Central memory CD8-positive, alpha-beta T cell (primary cell): ENCODE results near the gene GOLGA6L9.
"Not testable (repeated sequence)": the region's sequence is repeated elsewhere in the genome, so short reads cannot be mapped to it uniquely, and the experiment has no call there.

ENCODE experiments used
- ATAC-seq: fragments of 150-1000 bp; cut with Tn5 transposase; replicated peaks from 2 replicates; pipeline ENCODE4 v1.10.0; 2022; ENCODE audit warnings: mild to moderate bottlenecking, moderate FRiP score, moderate number of reproducible peaks; ENCODE audit not compliant: poor library complexity, severe bottlenecking; ENCODE audit errors: extremely low read depth
- DNase-seq, 2 donors: peaks; one replicate each; pipeline ENCODE4 v3.0.0; 2021; ENCODE audit warnings: low spot score in 2 of 2
- H3K27ac Mint-ChIP-seq: one replicate; pipeline ENCODE4 v1.8.0; 2022; ENCODE audit warnings: low read depth, mild to moderate bottlenecking, moderate library complexity, mixed read lengths
- H3K27me3 Mint-ChIP-seq: one replicate; pipeline ENCODE4 v1.8.0; 2022; ENCODE audit warnings: mixed read lengths
- H3K36me3 Mint-ChIP-seq: one replicate; pipeline ENCODE4 v1.8.0; 2022; ENCODE audit warnings: mild to moderate bottlenecking, moderate library complexity, mixed read lengths; ENCODE audit not compliant: insufficient read depth
- H3K4me1 Mint-ChIP-seq: one replicate; pipeline ENCODE4 v1.8.0; 2022; ENCODE audit warnings: mixed read lengths
- H3K4me3 Mint-ChIP-seq: one replicate; pipeline ENCODE4 v1.8.0; 2022; ENCODE audit warnings: mild to moderate bottlenecking, moderate library complexity, mixed read lengths
- H3K9me3 Mint-ChIP-seq: one replicate; pipeline ENCODE4 v1.8.0; 2022; ENCODE audit warnings: mixed read lengths

The GOLGA6L9 gene, protein sequence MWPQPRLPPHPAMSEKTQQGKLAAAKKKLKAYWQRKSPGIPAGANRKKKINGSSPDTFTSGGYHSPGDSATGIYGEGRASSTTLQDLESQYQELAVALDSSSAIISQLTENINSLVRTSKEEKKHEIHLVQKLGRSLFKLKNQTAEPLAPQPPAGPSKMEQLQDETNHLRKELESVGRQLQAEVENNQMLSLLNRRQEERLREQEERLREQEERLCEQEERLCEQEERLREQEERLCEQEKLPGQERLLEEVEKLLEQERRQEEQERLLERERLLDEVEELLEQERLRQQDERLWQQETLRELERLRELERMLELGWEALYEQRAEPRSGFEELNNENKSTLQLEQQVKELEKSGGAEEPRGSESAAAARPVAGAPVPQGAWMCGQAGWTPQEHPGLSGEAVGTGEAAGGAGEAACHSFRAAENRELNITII

DNA sequence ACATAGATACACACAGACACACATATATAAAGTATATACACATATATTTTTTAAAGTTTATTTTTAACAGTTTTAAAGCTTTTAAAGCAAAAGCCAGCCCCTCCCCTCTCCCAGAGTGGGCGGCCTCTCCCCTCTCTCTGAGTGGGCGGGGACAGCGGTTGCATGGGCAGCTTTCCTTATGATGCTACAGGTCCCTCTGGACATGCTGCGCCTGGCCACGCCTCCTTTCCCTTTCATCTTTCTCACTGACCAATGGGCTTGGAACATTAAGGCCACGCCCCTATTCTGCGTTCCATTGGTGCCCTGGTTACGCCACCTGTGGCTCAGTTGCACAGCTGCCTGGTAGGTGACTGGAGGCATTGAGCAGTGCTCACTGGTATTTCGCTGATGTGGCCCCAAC, at the start of gene GOLGA6L9:
Gene GOLGA6L9, plus strand, starts transcription at position 124 of the 400 bp plus-strand sequence. Its CDS starts 264 bp downstream, at position 388.
- H3K4me3 Mint-ChIP-seq, ATAC-seq, H3K27ac Mint-ChIP-seq, H3K27me3 Mint-ChIP-seq, H3K4me1 Mint-ChIP-seq, H3K9me3 Mint-ChIP-seq, H3K36me3 Mint-ChIP-seq, DNase-seq: not testable (repeated sequence)

DNA sequence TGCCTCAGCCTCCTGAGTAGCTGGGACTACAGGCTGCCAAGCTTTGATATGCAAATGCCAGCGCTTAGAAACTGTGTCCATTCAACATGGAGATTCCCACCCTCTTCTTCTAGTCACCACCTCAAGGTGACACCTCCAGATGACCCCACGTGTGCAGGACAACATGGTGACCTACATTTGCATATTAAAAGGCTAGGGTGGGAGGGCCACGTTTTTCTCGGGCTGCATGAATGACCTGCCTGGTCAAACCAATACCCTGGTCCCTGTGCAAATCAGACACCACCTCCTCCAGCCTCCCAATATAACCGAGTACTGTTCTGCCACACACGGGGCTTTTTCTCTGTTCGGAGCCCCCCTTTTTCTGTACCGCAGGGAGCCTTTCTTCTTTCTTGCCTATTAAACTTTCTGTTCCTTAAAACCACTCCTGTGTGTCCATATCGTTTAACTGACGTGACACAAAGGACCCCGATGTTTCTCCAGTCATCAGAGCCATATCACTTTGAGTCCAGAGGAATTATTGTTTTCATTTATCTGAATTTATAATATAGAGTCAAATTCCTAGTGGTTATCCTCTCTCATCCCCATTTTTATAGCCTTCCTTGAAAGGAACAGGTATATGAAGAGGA, 48.2 kb upstream of the GOLGA6L9 start:
- not testable (repeated sequence) for H3K27ac Mint-ChIP-seq, H3K36me3 Mint-ChIP-seq

DNA sequence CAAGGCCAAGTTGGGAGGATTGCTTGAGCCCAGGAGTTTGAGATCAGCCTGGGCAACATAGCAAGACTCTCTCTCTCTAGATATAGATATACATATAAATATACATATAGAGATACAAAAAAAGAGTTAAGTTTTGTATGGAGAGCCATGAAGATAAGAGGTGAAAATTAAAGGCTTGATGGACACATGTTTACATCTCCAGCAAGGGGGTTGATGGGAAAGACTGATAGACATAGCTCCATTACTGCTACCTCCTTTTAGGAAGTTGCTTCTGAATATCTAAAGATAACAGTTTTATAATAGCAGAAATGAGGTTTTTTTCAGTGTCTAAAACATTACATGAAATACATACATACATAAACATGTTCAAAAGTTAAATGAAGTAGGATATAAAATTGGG, 42.4 kb upstream of the GOLGA6L9 start:
- not testable (repeated sequence) for H3K27me3 Mint-ChIP-seq, ATAC-seq, H3K36me3 Mint-ChIP-seq, H3K27ac Mint-ChIP-seq, H3K4me1 Mint-ChIP-seq, H3K4me3 Mint-ChIP-seq, DNase-seq, H3K9me3 Mint-ChIP-seq

More for the DNA sequence above, 48.2 kb upstream of the GOLGA6L9 start:
- not testable (repeated sequence) for H3K4me3 Mint-ChIP-seq, ATAC-seq, DNase-seq, H3K9me3 Mint-ChIP-seq, H3K27me3 Mint-ChIP-seq, H3K4me1 Mint-ChIP-seq

DNA sequence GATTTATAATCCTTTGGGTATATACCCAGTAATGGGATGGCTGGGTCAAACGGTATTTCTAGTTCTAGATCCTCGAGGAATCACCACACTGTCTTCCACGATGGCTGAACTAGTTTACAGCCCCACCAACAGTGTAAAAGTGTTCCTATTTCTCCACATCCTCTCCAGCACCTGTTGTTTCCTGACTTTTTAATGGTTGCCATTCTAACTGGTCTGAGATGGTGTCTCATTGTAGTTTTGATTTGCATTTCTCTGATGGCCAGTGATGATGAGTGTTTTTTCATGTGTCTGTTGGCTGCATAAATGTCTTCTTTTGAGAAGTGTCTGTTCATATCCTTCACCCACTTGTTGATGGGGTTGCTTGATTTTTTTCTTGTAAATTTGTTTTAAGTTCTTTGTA, 39.5 kb upstream of the GOLGA6L9 start:
- H3K27ac Mint-ChIP-seq, DNase-seq, H3K27me3 Mint-ChIP-seq, H3K9me3 Mint-ChIP-seq, ATAC-seq, H3K4me3 Mint-ChIP-seq, H3K36me3 Mint-ChIP-seq, H3K4me1 Mint-ChIP-seq: not testable (repeated sequence)

DNA sequence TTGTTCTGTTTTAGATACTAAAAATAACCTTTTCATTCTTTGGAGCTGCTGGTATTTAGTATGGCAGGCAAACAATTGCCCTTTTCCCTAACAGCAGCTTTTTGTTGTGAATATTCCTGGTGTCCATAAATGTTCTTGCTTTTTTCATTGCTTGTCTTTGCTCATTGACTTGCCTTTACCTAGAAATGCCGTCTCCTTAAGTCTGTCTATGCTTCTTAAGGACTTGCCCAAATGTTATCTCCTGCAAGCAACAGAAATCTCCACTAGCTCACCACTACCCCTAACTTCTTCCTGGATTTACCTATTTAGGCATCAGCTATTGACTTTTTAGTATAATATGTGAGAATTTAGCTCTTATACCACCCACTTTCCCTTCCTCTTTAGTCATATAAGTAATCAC, 37.5 kb upstream of the GOLGA6L9 start:
- H3K4me1 Mint-ChIP-seq, H3K36me3 Mint-ChIP-seq, H3K27me3 Mint-ChIP-seq, ATAC-seq, DNase-seq, H3K9me3 Mint-ChIP-seq, H3K4me3 Mint-ChIP-seq, H3K27ac Mint-ChIP-seq: not testable (repeated sequence)

DNA sequence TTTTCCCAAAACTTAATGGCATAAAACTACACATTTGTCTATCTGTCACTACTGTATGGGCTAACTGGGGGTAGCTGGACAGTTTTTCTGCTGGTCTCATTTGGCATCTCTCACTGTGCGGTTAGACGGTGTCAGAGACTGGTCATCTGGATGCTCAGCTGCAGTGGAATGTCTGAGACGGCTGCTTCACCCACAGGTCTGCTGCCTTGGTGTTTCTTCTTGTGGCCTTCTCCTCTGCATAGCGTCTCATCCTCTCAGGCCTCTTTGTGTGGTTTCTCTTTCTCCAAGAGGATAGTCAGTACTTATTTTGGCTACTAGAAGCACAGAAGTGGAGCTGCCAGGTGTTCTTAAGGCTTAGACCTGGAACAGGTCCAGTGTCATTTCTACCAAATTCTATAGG, 35.9 kb upstream of the GOLGA6L9 start:
- Mint-ChIP-seq H3K27ac (no peak overlapping the region), H3K36me3 (no peaks in the 10 kb centered on the region), H3K4me1 (peaks cover under 1% of the 10 kb centered on the region), H3K9me3 (no peaks in the 10 kb centered on the region), H3K4me3 (no peak overlapping the region), H3K27me3 (no peaks in the 10 kb centered on the region)
- DNase-seq (no peak), ATAC-seq (no peak)

DNA sequence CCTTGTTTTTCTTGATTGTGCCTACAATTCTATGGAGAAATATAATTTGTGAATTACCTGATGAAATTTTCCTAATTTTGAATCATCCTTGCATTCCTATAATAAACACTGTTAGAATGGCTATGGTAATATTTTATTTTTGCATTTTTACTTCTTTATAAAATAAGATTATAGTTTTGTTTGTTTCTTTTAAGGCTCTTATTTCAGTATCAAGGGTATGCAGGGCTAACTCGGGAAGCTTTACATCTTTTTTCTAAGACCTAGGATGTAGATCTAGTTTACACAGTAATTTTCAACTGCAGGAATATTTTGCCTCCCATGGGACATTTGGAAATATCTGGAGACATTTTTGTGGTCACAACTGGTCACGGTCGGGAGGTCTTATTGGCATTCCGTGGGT, 33.8 kb upstream of the GOLGA6L9 start:
- not testable (repeated sequence) for H3K36me3 Mint-ChIP-seq, H3K27me3 Mint-ChIP-seq, H3K4me3 Mint-ChIP-seq, H3K4me1 Mint-ChIP-seq, H3K27ac Mint-ChIP-seq, ATAC-seq, H3K9me3 Mint-ChIP-seq, DNase-seq

DNA sequence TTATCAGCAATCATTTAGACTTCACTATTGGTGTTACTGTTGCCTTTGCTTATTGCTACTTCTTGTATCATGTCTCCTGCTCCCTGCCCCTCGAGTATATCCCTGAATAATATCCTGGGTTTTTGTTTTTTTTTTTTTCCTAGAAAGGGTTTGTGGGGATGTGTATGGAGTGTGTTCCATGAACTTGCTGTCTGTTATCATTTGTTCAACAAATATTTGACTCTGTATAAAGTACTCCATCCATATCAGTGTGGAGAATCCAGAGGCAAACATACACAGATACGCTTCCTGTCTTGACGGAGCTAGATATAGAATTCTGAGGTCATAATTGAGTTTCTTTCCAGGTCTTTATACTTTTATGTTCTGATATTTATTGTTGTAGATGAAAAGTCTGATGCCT, 31.8 kb upstream of the GOLGA6L9 start:
- H3K27me3 Mint-ChIP-seq: no peaks in the 10 kb centered on the region
- no peaks in the 10 kb centered on the region for H3K36me3 Mint-ChIP-seq
- no peak overlapping the region for H3K4me3 Mint-ChIP-seq
- no peak for ATAC-seq
- H3K4me1 Mint-ChIP-seq: peaks cover 6% of the 10 kb centered on the region
- no peaks in the 10 kb centered on the region for H3K9me3 Mint-ChIP-seq
- no peak for DNase-seq
- H3K27ac Mint-ChIP-seq: no peak overlapping the region

DNA sequence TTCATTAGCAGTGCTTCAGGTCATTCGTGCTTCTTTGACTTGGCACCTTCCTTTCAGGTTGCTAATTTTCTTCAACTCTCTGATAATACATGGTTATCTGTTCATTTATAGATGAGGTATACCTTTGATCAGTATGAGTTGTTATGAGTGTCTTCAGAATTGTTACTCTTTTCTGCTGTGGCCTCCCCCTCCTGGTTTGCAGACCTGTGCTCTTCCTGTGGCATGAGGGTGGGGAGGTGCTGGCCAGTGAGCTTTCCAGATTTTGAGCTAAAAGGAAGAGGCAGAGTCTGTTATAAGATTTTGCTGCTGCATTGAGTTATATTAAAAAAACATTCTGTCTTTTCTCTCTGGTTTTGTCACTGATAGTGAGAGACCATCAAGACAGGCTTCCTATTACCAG, 30.8 kb upstream of the GOLGA6L9 start:
- Mint-ChIP-seq H3K4me1 (peaks cover 6% of the 10 kb centered on the region), H3K27me3 (no peaks in the 10 kb centered on the region), H3K9me3 (no peaks in the 10 kb centered on the region), H3K36me3 (no peaks in the 10 kb centered on the region), H3K4me3 (no peak overlapping the region), H3K27ac (peak overlapping the region; percentile 25)
- DNase-seq (no peak), ATAC-seq (no peak)

DNA sequence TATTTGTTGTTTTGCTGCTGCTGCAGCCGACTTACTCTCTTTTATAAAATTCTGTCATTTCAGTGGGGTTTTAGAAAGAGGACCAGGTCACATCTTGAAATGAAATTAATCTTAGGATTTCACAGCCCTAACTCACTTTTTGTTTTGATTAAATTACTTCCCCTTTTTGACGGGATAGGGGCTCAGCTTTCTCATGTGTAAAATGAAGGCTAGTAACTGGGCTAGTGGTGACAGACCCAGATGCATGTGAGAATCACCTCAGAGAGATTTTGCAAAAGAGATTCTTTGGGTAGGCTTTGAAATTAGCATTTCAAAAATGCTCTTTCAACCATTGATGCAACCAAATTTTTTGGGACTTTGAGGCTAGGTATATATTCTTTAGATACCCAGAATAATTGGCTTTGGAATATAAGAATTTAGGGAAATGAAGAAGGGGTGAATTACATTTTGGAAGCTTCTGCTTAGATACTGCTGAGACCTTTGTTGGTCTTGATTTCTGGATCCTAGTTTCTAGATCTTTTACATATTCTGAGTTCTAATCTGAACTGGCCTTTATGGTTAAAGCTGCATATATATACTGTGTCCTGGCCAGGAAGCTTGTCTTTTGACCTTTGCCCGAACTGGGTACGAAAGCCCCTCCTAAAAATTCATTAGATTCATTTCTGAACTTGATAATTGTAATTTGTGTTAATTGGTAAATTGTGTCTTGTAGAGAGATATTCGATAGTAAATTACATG, 30.1 kb upstream of the GOLGA6L9 start:
- not testable (repeated sequence) for ATAC-seq, H3K4me3 Mint-ChIP-seq, H3K4me1 Mint-ChIP-seq, DNase-seq, H3K36me3 Mint-ChIP-seq, H3K27me3 Mint-ChIP-seq, H3K9me3 Mint-ChIP-seq
- H3K27ac Mint-ChIP-seq: peak overlapping the region; percentile 25

DNA sequence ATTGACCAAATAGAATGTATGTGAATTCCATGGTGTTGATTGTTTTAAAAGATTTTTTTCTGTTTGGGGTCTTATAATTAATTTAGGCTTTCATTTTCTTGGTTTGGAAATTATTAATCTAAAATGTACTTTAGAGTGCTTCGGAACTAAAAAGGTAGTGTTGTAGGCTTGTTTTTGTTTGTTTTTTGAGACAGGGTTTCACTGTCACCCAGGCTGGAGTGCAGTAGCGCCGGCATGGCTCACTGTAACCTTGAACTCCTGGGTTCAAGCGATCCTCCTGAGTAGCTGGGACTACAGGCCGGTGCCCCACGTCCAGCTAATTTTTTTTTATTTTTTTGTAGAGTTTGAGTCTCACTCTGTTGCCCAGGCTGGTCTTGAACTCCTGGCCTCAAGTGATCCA, 27.7 kb upstream of the GOLGA6L9 start:
- not testable (repeated sequence) for H3K27me3 Mint-ChIP-seq, DNase-seq, H3K36me3 Mint-ChIP-seq, ATAC-seq, H3K4me1 Mint-ChIP-seq, H3K4me3 Mint-ChIP-seq, H3K9me3 Mint-ChIP-seq, H3K27ac Mint-ChIP-seq

DNA sequence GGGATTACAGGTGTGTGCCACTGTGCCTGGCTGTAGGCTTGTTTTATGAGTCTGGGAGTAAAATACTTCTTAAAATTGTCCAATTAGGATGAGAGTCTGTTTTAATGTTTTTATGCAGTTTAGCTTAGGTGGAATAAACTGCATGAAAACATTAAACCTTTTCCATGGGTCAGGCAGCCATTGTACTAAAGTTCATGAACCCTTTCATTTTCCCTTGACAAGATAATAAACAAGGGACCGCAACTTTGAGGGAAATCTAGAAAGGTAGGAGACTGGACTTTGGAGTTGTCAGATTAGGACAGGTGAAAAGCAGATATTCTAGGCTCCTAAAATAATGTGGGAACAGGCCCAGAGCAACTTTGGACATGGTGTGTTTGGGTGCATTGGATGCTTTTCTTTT, 27.3 kb upstream of the GOLGA6L9 start:
- not testable (repeated sequence) for DNase-seq, H3K27me3 Mint-ChIP-seq, H3K4me1 Mint-ChIP-seq, H3K36me3 Mint-ChIP-seq, H3K4me3 Mint-ChIP-seq, H3K9me3 Mint-ChIP-seq, ATAC-seq, H3K27ac Mint-ChIP-seq

DNA sequence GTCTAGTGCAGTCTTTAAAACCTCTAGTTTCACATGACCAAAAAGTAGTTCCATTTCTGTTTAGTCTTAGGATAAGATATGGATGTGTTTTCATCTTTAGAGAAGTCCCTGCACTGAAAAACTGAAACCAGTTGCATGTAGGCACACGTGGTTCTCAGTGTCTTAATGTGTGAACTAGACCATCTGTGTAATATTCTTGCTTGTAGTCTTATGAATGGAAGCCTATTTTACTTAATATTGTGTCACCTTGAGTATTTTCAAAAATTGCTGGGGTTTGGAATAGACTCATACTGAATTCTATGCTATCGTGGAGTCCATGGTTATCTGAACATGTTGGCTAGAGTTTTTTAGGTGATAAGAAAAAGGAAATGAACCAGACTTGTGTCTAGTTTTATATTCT, 23.4 kb upstream of the GOLGA6L9 start:
- H3K36me3 Mint-ChIP-seq, H3K27ac Mint-ChIP-seq, DNase-seq, H3K9me3 Mint-ChIP-seq, H3K4me3 Mint-ChIP-seq, H3K27me3 Mint-ChIP-seq, H3K4me1 Mint-ChIP-seq, ATAC-seq: not testable (repeated sequence)
